Omental fat pad (tissue), 4 donors: ENCODE results near the gene FOXP1. TPM values are rescaled to one million over a fixed set of nuclear protein-coding genes. Genes with fewer than 3 reads are reported as not detected.

Source experiments
- ATAC-seq: fragments of 150-250 bp; one replicate; pipeline ENCODE4 v1.9.1; 2016; ENCODE audit warnings: mild to moderate bottlenecking, moderate library complexity; ENCODE audit not compliant: low FRiP score
- DNase-seq: peaks from one replicate; pipeline ENCODE4 v3.0.0-alpha.2; 2019; ENCODE audit warnings: low spot score
- total RNA-seq, 4 donors: library from RNA; depleted of rRNA; stranded (reverse); fragments of >200 nt; gene quantifications; one replicate each; pipeline ENCODE4 v1.1.0, GENCODE V29; 2016
- TF ChIP-seq, protein P1 (sequence below), 3 donors: fragments of 450-650 bp; IDR thresholded peaks; one replicate each; pipeline ENCODE4 v1.5.1; 2016 to 2017; ENCODE audit warnings: antibody characterized with exemption in 3 of 3, mild to moderate bottlenecking in 3 of 3, moderate library complexity in 2 of 3

The FOXP1 gene
- total RNA-seq, 4 donors from 2014 or later: 72.4 to 128 (median 76.7) TPM

DNA sequence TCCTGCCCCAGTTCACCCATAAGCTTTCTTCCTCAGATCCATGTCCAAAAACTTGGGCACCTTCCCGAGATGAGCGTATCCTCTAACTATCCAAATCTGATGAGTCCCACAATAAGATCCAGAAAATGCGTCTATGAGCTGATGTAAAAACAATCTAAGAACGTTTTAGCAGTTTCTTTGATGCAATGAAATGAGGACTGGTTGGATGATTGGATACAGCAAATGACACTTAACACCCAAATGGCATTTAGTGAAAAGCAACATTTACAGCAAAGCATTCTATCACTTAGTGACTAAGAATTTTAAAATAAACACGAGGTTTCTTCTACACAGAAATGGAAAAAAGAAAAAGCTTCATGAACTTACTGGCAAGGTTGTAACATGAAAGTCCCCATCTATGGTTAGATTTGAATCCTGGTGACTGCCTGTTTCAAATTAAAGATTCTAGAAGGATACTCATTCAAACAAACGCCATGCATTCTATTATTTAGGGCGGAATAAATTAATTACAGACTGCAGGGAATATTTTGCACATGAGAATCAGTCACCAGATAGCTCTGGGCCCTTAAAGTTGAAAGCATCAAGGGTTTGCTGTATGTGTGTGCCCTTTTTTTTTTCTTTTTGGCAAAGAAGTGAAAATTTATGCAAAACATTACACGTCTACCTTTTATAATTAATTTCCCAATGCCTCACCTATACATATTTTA, 598.6 kb downstream of the FOXP1 start:
- ATAC-seq (no peak), DNase-seq (no peak)
- TF ChIP-seq, protein P1, sequence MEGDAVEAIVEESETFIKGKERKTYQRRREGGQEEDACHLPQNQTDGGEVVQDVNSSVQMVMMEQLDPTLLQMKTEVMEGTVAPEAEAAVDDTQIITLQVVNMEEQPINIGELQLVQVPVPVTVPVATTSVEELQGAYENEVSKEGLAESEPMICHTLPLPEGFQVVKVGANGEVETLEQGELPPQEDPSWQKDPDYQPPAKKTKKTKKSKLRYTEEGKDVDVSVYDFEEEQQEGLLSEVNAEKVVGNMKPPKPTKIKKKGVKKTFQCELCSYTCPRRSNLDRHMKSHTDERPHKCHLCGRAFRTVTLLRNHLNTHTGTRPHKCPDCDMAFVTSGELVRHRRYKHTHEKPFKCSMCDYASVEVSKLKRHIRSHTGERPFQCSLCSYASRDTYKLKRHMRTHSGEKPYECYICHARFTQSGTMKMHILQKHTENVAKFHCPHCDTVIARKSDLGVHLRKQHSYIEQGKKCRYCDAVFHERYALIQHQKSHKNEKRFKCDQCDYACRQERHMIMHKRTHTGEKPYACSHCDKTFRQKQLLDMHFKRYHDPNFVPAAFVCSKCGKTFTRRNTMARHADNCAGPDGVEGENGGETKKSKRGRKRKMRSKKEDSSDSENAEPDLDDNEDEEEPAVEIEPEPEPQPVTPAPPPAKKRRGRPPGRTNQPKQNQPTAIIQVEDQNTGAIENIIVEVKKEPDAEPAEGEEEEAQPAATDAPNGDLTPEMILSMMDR (IDR thresholded peaks at IDR 0.05): no peak

DNA sequence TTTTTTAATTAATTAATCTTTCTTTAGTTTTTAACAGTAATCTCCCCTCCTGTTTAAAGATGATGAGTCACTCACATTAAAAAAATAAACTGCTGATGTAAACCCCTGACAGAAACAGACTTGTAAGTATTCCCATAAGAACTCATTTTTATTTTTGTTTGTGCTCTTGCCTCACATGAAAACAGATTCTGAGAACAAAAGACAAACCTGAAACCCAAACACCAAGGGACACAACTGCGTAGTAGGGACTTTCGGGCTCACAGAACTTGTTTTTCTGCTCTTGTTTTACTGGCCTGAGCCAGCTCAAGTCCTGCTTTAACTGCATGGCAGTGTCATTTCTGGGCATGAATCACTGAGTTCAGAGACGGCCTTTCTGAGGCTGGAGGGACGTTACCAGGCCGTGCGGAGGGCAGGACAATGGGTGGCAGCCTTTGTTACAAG, 600.8 kb downstream of the FOXP1 start:
- TF ChIP-seq, protein P1 (IDR thresholded peaks at IDR 0.05): no peak
- DNase-seq (no peak), ATAC-seq (peak; percentile 80)

DNA sequence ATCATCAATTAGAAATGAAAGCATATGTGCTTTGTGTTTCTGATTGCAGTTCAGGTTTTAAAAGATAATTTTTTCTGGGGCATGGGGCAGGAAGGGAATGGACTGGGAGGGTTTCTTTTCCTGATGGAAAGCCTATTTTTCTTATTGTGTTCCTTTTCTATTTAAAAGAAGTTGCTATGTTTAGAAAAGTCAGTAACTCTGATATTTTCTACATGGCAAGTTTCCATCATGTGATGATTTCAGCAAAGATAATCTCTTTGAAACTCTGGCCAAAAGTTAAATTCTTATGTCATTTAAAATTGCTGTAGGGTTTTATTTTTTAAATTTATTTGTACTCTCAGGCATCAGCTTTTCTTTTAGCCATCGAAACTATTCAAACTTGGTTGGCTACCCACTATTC, 601.2 kb downstream of the FOXP1 start:
- TF ChIP-seq, protein P1 (IDR thresholded peaks at IDR 0.05): no peak
- ATAC-seq: no peak
- no peak for DNase-seq

DNA sequence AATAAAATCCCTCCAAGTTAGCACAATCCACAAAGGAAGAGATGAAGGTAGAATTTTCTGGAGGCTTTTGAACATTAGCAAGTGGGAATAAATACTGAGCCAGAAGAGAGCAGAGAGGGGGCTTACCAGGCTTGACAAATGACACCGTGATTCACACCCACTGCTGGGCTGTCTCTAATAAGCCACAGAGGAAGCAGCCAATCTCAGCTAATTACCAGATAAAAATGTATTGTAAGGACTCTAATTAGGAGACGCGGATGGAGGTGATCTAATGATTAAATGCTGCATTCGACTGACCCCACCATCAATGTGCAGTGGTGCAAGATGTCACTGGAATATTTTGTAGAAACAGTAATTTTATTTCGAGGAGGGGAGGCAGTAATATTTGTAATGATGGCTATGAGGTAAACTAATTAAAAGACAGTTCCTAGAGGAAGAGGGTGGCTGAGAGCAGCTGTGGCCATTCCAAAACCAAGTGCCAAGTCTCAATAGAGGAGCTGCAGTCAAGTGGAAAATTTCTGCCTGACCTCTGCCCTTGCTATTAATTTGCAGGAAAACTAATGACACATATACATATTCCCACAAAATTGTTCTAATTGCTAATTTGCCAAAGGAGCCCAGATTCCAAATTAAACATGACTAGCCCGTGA, 602.2 kb downstream of the FOXP1 start:
- DNase-seq (no peak), ATAC-seq (no peak)
- TF ChIP-seq, protein P1 (IDR thresholded peaks at IDR 0.05): no peak

DNA sequence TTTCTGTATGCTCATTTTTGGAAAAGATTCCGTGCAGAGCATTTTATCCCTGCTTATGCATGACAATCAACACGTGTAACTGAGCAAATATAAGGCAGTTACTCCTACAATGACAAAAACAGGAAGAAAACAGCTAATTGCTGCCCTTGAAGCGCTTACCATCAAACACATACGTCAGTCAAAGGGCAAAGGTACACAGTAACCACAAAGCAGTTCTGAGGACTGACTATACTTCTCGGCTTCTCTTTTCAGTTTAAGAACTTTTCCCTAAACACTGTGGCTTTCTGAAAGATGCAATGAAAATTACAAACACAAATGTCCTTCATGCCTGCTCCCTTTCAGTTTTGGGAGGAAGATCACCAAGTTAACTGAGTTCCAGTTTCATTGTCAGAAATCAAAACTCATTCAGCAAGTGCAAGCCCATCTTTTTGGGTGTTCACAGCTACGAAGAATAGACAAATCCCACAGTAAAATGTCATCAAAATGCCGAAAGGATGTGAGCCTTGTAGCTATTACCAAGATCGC, 602.8 kb downstream of the FOXP1 start:
- no peak for ATAC-seq
- TF ChIP-seq, protein P1 (IDR thresholded peaks at IDR 0.05): no peak
- no peak for DNase-seq

DNA sequence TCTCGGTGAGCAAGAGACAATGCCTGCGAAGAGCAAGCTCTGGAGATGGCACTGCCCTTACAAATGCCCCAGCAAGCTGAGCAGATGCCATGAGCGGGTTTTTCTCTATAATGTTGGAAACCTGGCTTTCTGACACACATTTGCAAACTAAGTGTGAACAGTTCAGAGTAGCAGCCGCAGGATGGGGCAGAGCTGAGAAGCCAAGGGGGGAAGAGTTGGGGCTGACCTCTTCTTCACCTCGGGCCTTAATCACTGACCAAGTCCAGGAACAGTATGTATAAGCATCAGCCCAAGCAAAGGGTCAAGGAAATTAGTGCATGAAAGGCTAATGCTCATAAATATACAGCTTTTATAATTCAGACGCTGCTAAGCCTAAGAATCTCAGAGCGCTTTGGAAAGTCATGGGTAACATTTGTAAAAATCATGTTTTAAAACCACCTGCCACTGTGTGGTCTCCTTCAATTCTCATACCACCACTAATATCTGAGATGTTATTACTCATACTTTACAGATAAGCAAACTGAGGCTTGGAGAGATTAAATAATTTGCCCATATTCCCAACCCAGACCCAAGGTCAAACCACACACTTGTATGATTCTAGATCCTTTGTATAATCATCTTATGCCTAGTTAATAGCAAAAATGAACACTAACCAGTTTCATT, 603.4 kb downstream of the FOXP1 start:
- no peak for DNase-seq
- TF ChIP-seq, protein P1 (IDR thresholded peaks at IDR 0.05): no peak
- ATAC-seq: no peak
